ENCODE data around the gene FAM83G.

Gene FAM83G

DNA sequence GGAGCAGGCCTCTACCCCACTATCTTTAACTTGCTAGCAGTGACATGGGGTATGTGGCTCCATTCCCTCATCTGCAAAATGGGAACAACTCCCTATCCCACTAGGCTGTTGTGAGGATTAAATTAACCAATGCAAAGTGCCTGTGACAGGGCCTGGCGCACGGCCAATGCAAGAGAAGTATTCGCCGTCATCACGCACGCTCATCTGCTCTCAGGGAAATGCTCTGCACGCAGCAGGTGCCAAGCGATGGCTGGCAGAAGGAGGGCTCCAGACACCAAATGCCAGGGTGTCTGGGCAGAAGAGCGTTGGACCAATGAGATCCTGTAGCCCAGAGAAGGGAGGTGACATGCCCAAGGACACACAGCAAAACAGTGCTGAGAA lies 17.3 kb downstream of the FAM83G start:
- DNase-seq (ENCODE audit: low spot score), result no peak

DNA sequence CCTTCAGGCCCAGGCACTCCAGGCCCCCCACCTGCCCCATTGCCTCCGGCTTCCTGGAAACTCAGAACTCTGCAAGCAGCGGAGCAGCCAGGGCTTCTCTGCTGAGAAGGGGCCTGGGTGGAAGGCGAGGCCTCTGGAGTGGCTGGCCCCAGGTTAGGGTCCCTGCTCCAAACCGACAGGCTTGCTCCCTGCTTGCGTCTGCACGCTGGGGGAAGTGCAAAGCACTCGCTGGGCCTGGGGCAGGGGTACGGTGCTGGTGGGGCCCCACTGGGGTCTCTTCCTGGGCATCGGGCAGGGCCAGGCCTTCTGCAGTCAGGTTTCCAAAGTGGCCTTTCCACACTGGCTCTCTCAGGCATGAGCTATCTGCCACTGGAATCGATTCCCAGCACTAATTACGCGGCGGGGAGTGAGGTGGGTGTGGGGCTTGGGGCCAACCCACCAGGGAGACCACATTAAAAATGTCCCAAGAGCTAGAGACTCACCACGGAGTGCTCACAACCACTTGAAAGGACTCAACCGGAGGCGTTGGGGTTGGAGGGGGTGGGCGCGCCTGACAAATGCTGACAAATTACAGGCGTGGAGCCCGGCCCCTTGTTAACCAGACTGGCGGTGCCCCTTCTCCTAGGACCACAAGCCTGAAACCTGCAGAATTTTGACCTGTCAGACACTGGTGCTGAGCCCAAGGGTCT lies 17.9 kb downstream of the FAM83G start:
- DNase-seq (ENCODE audit: low spot score), result no peak

DNA sequence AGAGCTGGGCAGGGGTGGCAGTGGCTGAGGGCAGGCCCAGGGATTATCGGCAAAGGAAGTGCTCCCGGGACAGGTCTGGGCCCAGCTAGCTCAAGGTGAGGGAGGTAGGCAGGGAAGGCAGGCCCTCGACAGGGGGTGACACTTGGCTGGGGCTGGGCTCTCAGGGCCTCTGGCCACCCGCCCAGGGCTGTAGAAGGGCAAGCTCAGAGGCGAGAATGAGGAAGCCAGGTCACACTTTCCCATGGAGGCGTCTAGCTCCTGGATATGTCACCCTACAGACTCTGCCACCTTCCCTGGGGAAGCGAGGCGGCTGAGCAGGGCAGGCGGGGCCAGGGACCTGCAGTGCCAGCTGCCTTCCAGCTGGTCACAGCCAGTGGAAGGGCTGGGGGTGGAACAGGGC lies 19.1 kb downstream of the FAM83G start:
- DNase-seq (ENCODE audit: low spot score), result no peak

DNA sequence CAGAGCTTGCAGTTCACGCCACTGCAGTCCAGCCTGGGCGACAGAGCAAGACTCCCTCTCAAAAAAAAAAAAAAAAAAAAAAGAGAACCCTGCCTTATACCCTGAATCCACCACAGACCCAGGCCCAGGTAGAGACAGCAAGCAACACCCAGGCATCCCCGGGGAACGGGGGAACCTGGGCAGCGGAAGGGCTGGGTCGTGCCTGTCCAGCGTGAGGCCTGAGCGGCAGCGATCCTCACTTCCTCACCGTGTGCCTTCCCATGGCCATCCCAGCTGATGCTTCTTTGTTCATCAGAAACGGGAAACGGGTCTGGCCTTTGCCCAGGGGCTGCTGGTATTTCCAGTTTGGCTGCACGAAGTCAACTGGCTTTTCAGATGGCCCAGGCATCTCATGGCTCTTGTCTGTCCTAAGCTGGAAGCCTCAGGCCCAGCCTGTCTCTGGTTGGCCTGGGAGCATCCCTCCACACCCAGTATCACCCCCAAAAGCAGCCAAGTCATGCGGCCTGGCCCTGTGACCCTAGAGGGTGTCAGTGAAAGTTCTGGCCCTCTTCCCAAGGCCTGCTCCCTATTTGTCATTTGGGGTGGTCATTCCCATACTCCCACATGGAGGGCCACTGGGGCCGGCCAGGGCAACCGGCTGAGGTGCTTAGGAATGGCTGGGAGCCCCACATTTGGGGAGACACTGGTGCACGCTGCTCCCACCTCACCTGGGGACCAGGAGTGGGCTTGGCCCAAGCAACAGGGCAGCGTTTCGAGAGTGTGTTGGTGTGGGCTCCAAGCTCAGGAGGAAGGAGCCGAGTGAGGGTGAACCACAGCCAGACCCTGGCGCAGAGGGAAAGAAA lies 20.1 kb downstream of the FAM83G start:
- no peak for DNase-seq (ENCODE audit: low spot score)

GRCh38 chr17:18981642-18982424 lies 22.7 kb downstream of the FAM83G start:
- peak; percentile 50 for DNase-seq (ENCODE audit: low spot score)

GRCh38 chr17:18981335-18981641 lies 23.3 kb downstream of the FAM83G start:
- DNase-seq (ENCODE audit: low spot score), result no peak

DNA sequence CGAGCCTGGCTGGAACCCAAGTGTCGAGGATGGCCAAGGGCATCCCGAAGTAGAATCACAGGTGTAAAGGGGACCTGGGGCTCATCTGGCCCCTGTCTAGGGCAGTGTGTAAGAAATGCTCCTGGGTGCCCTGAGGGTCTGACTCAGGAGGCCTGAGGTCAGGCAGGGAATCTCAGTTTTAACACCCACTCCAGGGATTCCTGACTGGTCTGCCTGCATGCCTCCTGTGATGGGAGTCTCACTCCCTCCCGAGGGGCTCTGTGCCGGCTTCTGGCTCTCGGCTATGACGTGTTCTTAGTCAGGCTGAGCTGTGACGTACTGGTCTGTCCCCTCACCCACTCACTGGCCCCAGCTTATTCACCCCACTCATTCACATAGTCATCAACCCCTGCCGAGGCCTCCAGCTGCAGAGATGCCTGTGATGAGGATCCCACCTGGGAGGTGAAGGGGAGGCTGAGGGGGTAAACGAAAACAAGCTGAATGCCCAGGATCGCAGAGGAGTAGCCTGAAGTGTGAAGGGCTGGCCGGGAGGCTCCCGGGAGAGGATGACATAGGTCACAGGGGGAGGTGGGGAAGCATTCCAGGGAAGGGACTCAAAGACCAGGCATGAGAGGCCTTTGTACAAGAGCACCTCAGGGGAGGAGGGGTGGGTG lies 23.8 kb downstream of the FAM83G start:
- no peak for DNase-seq (ENCODE audit: low spot score)

DNA sequence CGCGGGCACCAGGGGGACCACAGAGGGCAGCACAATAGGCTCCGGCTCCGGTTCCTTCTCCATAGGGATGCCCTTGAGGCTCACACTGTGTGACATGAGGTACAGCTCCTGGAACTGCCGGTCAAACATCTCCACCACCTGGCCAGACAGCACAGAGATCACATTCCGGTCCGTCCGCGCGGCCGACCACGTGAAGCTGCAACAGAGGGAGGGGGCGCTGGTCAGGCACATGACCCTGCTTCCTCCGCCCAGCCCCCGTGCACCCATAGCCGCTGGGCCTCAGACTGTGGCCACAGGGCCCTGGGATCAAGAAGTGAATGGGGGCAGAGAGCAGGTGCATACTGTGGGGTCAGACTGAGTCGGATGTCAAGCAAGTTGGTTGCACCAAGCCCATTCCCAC lies 25.9 kb downstream of the FAM83G start:
- DNase-seq (ENCODE audit: low spot score), result no peak

DNA sequence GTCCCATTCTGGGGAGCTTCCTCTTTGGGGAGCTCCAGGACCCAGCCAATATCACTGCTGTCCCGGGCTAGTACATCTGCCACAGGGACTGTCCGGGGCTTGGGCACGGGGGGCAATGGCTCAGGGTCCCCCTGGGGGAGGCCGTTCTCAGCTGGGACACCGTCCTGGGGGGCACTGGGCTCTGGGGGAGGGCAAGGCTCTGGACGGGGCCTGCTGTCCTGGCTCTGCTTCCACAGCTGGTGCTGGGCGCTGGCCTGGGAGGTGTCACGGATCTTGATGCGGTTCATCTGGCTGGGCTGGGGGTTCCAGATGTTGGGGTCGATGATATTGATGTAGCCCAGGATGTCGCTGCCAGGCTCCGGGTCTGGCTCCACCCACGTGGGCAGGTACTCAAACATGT lies 26.5 kb downstream of the FAM83G start:
- DNase-seq (ENCODE audit: low spot score), result no peak

DNA sequence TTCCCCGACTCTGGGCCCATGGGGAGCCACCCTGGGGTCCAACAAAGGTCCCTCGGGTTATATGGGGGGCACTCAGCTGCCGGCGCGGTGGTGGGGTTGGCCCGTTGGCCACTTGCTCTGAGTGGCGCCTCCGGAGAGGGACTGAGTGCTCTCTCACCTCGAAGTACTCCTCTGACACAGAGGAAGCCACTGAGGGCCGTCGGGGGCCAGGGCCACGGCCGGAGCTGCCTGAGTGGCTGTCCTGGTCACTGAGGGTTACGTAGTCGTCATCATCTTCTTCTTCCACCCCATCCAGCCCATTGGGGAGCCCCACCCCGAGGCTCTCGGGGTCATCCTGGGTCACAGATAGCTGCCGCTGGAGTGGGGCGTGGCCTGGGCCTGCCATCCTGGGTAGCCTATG lies 26.9 kb downstream of the FAM83G start:
- no peak for DNase-seq (ENCODE audit: low spot score)

GRCh38 chr17:18977021-18977420 lies 27.5 kb downstream of the FAM83G start:
- DNase-seq (ENCODE audit: low spot score), result no peak

DNA sequence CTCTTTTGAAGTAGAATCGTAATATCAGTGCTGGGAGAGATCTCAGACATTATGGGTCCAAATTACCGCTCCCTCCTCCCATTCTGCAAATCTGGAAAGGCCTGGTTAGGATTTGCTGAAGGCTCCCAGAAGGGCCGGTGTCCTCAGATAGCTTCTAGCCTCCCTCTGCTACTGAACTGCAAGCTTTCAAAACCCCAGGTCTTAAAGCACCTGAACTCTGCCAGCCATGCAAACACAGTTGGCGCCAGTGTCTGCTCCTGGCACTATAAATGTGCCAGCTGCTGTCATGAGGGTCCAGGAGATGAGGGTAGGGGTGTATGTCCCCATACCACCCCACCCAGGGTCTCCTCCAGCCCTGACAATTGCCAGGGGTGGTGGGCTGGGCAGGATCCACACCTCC lies 28.4 kb downstream of the FAM83G start:
- DNase-seq (ENCODE audit: low spot score), result no peak

- no peak for DNase-seq (ENCODE audit: low spot score)
Observed at GRCh38 chr17:18975597-18975996, 29.0 kb downstream of the FAM83G start.

DNA sequence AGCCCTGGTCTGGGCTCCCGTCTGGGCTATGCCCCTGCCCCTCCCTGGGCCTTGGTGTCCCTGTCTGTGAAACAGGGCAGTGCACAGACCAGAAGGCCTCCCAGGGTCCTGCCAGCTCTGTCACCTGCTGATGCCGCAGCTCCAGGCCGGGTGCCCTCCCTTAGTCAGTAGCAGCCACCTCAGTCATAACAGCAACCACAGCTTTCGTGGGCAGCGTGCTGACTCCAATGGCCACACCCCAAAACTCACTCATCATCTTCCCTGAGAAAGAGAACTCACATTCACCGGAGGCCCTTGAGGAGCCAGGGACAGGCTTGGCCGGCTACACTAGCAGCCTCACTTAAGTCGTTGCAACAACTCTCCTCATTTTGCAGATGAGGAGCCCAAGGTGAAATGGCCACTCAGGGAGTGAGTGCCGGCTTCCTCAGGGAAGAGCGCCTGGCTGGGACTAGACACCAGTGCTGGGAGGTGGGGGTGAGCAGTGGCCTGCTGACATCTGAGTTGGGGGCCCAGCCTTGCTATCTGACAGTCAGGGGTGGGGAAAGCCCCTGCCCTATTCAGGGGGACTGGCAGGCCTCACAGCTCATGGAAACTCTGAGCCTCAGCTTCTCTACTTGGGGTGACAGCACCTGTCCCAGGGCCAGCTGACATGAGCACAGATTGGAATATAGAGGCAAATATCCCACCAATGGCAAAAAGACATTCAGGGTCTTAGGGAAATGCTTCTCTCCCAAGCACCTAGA lies 30.0 kb downstream of the FAM83G start:
- DNase-seq (ENCODE audit: low spot score), result no peak

GRCh38 chr17:18971801-18972200 lies 32.8 kb downstream of the FAM83G start:
- no peak for DNase-seq (ENCODE audit: low spot score)

GRCh38 chr17:18970582-18971480 lies 33.7 kb downstream of the FAM83G start:
- DNase-seq (ENCODE audit: low spot score), result no peak

DNA sequence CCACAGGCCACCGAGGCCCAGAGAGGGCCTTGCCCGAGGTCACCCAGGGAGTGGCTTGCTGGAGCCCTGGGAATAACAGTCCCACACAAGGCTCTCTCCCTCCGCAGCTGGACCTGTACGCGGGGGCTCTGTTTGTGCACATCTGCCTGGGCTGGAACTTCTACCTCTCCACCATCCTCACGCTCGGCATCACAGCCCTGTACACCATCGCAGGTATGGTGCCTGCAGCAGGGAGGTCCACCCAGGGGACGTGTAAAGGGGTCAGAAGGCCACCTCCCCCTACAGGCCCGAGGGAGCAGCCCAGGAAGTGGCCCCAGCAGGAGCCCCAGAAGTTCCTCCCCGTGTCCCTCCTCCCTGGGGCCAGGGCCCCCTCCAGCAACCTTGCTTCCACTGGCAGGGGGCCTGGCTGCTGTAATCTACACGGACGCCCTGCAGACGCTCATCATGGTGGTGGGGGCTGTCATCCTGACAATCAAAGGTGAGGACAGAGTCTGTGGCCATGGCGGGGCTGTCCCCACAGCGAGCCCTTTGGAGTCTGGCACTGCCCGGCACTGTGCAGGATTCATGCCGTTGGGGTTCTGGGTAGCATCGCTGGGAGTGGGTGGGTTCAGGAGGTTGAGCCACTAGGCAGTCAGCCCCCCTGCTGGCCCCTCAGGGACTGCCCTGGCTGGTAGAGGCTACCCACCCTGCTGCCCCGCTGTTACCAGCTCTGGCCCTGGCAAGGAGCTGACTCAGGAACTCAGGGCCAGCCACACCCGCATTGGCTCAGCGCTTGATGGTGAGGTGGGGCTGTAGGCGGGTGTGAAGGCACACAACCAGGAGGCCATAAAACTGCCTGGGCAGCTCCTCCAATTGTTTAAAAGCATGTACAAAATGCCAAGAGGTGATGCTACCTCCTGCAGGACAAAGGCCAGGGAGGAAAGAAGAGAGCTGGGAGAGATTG lies 35.3 kb downstream of the FAM83G start:
- DNase-seq (ENCODE audit: low spot score), result no peak

DNA sequence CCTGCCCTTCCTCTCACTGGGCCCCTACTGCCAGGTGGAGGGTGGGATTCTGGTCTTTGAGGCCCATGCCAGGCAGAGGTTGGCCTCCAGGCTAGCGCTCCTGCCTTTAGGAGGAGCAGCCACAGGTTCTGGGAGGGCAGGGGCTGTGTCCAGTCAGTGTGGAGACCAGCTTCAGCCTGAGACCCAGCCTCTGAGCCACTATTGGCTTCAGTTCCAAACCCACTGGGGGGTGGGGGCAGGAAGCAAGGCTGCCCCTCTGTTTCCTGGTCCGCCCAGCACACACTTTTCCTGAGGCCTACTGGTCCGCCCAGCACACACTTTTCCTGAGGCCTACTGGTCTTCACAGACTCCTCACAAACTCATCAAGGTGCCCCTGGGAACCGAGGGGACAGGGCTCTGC lies 36.2 kb downstream of the FAM83G start:
- DNase-seq (ENCODE audit: low spot score), result no peak

DNA sequence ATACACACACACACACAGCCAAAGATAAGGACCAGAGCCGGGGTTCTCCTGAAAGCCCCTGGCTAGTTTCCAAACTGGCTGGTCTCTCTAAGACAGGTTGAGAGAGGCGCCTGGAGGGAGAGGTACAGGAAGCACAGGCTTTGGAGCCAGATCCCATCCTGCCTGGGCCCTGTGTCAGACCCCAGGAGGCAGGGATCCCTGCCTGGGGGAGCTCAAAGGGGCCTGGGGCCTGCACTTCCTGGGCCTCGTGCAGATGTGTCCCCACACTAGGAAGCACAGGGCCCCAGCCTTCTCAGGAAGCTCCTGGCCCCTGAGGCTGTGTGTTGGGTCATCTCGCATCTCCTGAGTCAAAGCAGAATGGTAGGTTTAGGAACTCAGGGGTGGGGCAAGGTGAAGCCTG lies 36.6 kb downstream of the FAM83G start:
- no peak for DNase-seq (ENCODE audit: low spot score)
